ENCODE measurements around the gene PACSIN2. TPM values are rescaled to one million over a fixed set of nuclear protein-coding genes. Genes with fewer than 3 reads are reported as not detected.

Gene PACSIN2
- total RNA-seq, 3 donors from 2014 or later = 24.5 to 30.2 (median 28.1) TPM

DNA sequence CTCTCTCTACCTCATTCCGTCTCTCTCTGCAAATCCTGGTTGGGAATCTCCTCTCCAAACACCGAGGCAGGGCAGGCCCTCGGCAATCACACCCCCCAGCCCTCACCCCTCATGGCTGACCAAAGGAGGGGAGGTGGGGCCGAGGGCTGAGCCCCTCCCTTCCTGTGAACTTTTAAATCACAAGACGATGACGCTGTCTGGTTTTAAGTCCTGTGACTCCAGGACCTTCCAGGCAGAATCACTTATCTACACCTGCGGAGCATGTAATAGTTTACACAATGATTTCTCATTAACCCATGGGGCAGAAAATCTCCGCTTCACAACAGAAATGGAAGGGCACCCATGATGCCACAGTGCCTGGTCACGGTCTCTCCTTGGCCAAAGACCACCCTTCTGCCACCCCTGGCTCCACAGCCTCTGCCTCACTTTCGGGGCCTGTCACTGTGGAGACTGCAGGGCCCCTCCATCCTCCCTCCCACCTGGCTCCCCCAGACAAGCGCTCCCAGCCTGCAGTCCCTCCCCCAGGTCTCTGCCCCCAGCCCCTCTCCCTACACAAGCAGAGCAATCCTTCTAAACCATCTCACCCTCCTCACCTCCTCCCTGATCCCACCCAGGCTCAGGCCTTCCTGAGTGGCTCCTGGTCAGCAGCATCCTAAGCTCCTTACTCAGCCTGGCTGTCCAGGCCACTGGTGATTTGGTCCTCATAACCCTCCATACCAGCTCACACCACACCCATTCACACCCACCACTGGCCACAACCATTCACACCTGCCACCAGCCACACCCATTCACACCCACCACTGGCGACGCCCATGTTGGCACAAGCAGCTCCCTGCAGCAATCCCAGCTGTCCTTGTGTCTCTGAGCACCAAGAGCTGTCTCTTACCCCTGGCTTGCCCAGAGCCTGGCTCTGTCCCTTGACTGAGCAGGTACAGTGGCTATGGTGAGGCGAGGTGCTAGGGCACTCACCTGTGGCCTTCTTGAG, 127.1 kb downstream of the PACSIN2 start:
- ATAC-seq (no peak), DNase-seq (no peak)
- H3K36me3 Mint-ChIP-seq (ENCODE audit: insufficient read depth) = peaks cover 21% of the 10 kb centered on the region
- no peaks in the 10 kb centered on the region for H3K9me3 Mint-ChIP-seq
- H3K4me1 Mint-ChIP-seq (ENCODE audit: low read depth) = peaks cover 13% of the 10 kb centered on the region
- H3K4me3 Mint-ChIP-seq = no peak overlapping the region
- H3K27me3 Mint-ChIP-seq (ENCODE audit: low read depth) = no peaks in the 10 kb centered on the region

DNA sequence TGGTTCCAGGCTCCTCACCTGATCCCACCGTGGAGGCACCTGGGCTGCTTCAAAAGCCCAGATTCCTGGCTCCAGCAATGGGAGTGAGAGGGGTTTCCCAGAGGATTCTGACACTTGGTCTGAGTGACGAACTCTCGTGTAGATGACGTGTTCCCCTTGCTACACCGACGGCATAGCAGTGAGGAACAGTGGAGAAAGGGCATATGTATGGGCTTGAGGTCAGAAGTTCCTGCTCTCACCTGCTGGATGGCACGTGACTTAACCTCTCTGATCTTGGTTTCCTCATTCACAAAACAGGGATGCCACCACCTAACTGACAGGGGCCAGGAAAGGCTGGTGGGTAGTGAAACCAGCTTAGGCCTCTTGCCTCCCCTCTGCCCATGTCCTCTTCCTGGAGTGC, 127.8 kb downstream of the PACSIN2 start:
- no peaks in the 10 kb centered on the region for H3K27me3 Mint-ChIP-seq (ENCODE audit: low read depth)
- H3K4me3 Mint-ChIP-seq = no peak overlapping the region
- H3K4me1 Mint-ChIP-seq (ENCODE audit: low read depth) = peaks cover 13% of the 10 kb centered on the region
- H3K9me3 Mint-ChIP-seq = no peaks in the 10 kb centered on the region
- H3K36me3 Mint-ChIP-seq (ENCODE audit: insufficient read depth) = peaks cover 21% of the 10 kb centered on the region
- no peak for ATAC-seq
- no peak for DNase-seq

DNA sequence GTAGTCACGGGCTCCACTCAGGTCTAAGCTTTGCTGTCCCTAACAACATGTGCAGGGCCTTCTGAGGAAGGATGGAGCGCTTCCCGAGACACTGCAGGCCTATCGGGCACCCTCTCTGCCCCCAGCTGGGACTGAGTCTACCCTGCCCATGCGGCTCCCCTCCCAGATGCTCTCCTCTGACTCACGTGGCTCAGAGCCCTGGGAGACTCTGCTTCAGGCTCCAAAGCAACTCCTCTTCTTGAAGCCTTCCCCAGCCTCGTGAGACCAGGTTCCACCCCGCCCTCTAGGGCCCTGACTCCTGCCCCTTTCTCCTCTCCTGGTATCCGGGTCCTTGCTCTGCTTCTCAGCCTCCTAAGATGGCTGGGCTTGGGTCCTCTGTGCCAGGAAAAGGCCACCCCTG, 129.5 kb downstream of the PACSIN2 start:
- no peaks in the 10 kb centered on the region for H3K27me3 Mint-ChIP-seq (ENCODE audit: low read depth)
- H3K36me3 Mint-ChIP-seq (ENCODE audit: insufficient read depth) = peaks cover 21% of the 10 kb centered on the region
- no peak overlapping the region for H3K4me3 Mint-ChIP-seq
- DNase-seq (no peak), ATAC-seq (no peak)
- H3K9me3 Mint-ChIP-seq = no peaks in the 10 kb centered on the region
- peaks cover 13% of the 10 kb centered on the region for H3K4me1 Mint-ChIP-seq (ENCODE audit: low read depth)

DNA sequence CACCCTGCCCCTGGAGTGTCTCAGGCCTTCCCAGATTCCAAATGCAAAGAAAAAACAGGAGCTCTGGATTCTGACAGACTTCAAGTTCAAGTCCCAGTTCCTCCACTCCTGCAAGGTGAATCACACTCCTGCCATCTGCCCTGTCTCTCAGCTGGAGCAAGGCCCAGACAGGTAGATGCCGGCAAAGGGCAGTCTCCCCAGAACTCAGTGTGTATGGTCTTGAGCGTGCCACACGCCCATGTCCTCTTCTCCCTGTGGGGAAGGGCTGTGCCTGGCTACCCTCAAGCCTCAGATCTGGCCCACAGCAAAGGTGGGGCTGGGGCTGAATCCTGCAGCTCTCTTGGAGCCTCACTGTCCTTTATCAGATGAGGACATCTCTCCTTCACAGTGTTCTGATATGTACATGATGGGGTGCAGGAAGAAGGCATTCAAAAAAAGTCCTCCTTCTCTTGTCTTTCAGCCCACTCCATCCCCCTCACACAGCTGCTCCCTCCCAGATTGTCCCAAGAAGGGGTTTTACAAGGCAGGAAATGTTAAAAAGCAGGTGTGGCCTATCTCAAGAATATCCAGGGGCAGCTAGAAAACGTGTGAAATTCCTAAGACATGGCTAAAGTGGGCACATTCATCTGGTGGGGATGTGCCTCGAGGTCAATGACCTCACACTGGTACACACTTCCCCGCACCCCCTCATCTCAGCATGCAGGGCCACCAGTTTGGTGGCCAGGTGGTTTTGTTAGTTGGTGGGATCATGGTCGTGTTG, 130.2 kb downstream of the PACSIN2 start:
- H3K9me3 Mint-ChIP-seq = no peaks in the 10 kb centered on the region
- H3K36me3 Mint-ChIP-seq (ENCODE audit: insufficient read depth) = peaks cover 25% of the 10 kb centered on the region
- H3K27me3 Mint-ChIP-seq (ENCODE audit: low read depth) = no peaks in the 10 kb centered on the region
- DNase-seq = no peak
- no peak overlapping the region for H3K4me3 Mint-ChIP-seq
- peaks cover 13% of the 10 kb centered on the region for H3K4me1 Mint-ChIP-seq (ENCODE audit: low read depth)
- no peak for ATAC-seq

DNA sequence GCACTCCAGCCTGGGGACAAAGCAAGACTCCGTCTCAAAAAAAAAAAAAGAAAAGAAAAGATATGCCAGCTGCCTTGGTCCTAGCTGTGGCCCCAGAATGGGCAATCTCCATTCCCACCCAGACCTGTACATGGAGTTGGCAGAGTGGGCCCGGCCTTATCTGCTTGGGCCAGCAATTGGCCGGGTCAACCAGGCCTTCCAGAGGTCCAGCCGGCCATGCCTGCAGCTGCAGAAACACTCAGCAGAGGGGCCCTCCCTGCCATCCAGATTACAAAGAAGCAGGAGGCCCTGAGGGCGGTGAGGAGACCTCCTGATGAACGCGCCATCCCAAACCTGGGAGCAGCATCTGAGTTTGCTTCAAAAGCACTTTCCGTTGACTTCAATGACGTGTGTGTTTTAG, 131.0 kb downstream of the PACSIN2 start:
- peaks cover 19% of the 10 kb centered on the region for H3K36me3 Mint-ChIP-seq (ENCODE audit: insufficient read depth)
- H3K9me3 Mint-ChIP-seq = no peaks in the 10 kb centered on the region
- peaks cover 6% of the 10 kb centered on the region for H3K4me1 Mint-ChIP-seq (ENCODE audit: low read depth)
- no peak overlapping the region for H3K4me3 Mint-ChIP-seq
- no peak for ATAC-seq
- H3K27me3 Mint-ChIP-seq (ENCODE audit: low read depth) = no peaks in the 10 kb centered on the region
- no peak for DNase-seq

DNA sequence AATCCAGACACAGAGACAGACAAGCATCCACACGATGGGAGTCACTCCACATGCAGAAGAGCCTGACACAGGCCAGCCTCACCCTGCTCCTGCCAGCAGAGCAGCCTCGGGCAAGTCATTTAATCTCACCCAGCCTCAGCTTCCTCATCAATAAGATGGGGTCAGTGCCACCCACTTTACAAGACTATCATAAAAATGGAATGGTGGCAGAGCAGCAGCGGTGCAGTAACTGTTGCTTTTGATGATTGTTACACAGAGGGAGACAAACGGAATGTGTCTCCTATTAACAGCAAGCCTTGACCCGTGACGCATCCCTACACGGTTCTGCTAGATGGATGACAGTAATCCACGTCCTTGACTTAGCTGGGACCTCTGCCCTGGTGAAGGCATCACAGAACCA, 131.8 kb downstream of the PACSIN2 start:
- H3K27me3 Mint-ChIP-seq (ENCODE audit: low read depth) = no peaks in the 10 kb centered on the region
- ATAC-seq (no peak), DNase-seq (no peak)
- H3K4me1 Mint-ChIP-seq (ENCODE audit: low read depth) = peaks cover 2% of the 10 kb centered on the region
- H3K4me3 Mint-ChIP-seq = no peak overlapping the region
- H3K36me3 Mint-ChIP-seq (ENCODE audit: insufficient read depth) = peaks cover 12% of the 10 kb centered on the region
- H3K9me3 Mint-ChIP-seq = no peaks in the 10 kb centered on the region

DNA sequence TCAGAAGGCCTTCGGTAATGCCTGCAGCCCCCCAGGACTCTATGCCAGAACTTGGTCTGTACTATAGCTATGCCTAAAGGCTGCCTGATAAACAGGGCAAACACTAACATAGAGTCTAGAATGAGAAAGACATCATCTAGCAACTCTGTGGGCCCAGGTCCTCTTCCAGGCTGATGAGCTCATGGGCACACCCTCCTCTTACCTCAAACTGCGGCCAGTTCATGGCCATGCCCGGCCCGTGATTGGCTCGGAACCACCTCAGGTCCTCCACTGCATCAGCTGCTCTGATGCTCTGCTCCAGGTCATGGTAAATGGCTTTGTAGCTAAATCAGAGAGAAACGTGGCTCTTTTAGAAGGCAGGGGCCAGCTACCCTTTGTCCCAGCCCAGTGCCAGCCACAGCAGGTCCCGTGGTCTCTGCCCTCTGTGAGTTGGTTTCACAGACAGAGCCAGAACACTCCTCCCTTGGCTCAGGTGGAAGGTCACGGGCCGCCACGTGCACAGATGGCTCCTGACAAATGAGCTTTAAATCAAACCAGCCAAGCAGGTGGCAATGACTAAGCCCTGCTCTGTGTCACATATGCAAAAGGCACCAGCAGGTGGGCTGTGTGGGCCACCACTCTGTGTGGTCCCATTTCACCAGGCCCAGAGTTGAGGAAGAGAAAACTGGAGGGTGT, 132.8 kb downstream of the PACSIN2 start:
- ATAC-seq (peak in 1 of 2 donors; percentile 41), DNase-seq (no peak)
- no peaks in the 10 kb centered on the region for H3K9me3 Mint-ChIP-seq
- no peaks in the 10 kb centered on the region for H3K27me3 Mint-ChIP-seq (ENCODE audit: low read depth)
- no peak overlapping the region for H3K4me3 Mint-ChIP-seq
- no peaks in the 10 kb centered on the region for H3K4me1 Mint-ChIP-seq (ENCODE audit: low read depth)
- H3K36me3 Mint-ChIP-seq (ENCODE audit: insufficient read depth) = peaks cover 10% of the 10 kb centered on the region

DNA sequence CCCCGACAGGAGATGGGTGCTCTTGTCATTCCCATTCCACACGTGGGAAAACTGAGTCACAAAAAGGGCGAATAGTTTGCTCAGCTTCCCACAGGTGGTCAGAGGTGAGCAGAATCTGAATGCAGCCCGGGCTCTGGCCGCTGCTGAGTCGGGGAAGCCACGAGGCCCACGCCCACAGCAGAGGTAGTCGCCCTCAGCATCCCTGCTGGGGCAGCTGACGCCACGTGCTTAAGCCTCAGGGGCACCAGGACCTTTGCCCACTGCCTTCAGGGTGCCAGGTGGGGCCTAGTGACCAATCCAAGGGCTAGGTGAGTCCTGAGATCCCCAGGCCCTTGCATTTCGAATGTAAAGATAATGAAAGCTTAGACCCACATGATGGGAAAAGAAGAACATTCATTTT, 133.7 kb downstream of the PACSIN2 start:
- Mint-ChIP-seq H3K36me3 (ENCODE audit: insufficient read depth) (peaks cover 14% of the 10 kb centered on the region), H3K9me3 (no peaks in the 10 kb centered on the region), H3K4me3 (no peak overlapping the region), H3K27me3 (ENCODE audit: low read depth) (no peaks in the 10 kb centered on the region), H3K4me1 (ENCODE audit: low read depth) (no peaks in the 10 kb centered on the region)
- ATAC-seq = no peak
- no peak for DNase-seq

DNA sequence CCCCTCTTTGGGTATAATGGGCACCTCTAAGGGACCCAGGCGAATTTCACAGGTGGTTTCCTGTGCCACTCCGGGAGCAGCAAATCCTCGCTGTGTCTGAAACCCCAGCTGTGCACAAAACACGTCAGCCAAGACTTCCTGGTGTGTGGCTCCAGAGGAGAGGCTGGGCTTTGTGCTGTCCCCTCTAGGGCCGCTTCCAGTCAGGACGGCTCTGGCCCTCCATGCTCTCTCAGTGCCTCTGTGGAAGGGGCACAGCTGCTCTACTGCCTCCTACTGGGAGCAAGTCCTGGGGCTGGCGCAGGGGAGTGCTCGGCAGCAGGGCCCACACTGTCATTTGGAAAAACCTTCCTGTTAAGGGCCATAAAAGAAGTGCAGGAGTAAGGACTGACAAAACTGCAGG, 134.1 kb downstream of the PACSIN2 start:
- DNase-seq (no peak), ATAC-seq (no peak)
- H3K36me3 Mint-ChIP-seq (ENCODE audit: insufficient read depth) = peaks cover 15% of the 10 kb centered on the region
- no peaks in the 10 kb centered on the region for H3K27me3 Mint-ChIP-seq (ENCODE audit: low read depth)
- H3K4me1 Mint-ChIP-seq (ENCODE audit: low read depth) = no peaks in the 10 kb centered on the region
- H3K9me3 Mint-ChIP-seq = no peaks in the 10 kb centered on the region
- H3K4me3 Mint-ChIP-seq = no peak overlapping the region

DNA sequence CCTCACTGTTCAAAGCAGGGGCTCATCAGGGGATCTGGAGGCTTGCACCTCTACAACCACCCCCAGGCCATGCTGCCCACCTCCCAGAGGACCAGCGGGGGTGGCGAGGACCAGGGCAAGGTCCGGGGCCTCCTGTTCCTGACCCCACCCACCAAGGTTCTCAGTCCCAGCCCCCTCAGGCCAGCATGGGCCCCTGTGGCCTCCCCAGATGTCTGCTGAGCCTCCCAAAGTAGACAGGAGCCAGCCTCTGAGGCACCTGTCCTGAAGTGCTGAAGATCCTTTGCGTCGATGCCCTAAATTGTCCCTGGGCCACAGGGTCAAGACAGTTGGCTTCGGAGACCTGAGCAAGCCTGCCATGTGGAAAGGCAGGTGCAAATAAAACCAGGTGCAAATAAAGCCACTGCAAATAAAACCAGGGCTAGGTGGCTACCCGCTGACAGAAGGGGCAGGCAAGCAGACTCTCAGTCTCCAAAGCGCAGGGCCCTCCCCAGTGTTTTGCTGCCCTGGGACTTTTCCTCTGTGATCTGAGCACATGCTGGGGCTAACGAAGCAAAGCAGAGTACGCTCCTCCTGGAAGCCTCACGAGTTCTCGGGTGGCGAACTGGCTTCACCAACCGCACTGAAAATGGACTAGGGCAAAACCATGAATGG, 135.5 kb downstream of the PACSIN2 start:
- Mint-ChIP-seq H3K9me3 (no peaks in the 10 kb centered on the region), H3K36me3 (ENCODE audit: insufficient read depth) (peaks cover 15% of the 10 kb centered on the region), H3K27me3 (ENCODE audit: low read depth) (no peaks in the 10 kb centered on the region), H3K4me1 (ENCODE audit: low read depth) (no peaks in the 10 kb centered on the region), H3K4me3 (no peak overlapping the region)
- DNase-seq (no peak), ATAC-seq (no peak)

DNA sequence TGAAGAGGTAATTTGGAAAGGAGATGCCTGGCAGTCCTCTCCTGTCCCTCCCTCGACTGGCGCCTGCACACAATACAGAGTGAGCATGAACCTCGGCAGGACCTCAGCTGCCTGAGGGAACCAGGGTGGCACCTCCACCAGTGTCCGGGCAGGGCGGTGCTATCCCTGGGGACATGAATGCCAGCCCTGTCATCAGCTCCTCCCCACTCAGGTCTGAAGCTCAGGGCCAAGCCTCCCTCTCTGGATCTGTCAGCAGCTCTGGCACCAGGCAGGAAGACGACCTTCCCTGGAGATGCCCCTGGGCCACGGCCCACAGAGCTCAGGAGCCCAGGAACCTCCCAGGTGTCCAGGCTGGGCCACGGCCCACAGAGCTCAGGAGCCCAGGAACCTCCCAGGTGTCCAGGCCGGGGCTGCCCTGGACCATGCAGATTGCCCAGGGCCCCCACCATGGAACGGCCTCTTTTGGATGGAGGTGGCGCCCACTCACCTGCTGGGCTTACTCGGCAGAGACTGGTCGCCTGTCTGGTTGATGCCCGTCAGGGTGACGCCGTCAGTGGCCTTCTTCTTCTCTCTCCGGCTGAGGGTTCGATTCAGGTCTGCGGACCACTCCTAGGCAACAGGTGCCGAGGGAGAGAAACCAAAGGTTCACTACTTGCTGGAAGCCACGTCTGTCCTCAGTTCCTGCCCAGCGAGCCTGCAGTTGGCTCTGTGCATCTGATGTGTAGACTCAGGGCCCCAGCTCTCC, 136.2 kb downstream of the PACSIN2 start:
- H3K4me1 Mint-ChIP-seq (ENCODE audit: low read depth) = no peaks in the 10 kb centered on the region
- ATAC-seq (no peak), DNase-seq (no peak)
- H3K9me3 Mint-ChIP-seq = no peaks in the 10 kb centered on the region
- peaks cover 15% of the 10 kb centered on the region for H3K36me3 Mint-ChIP-seq (ENCODE audit: insufficient read depth)
- no peaks in the 10 kb centered on the region for H3K27me3 Mint-ChIP-seq (ENCODE audit: low read depth)
- no peak overlapping the region for H3K4me3 Mint-ChIP-seq

DNA sequence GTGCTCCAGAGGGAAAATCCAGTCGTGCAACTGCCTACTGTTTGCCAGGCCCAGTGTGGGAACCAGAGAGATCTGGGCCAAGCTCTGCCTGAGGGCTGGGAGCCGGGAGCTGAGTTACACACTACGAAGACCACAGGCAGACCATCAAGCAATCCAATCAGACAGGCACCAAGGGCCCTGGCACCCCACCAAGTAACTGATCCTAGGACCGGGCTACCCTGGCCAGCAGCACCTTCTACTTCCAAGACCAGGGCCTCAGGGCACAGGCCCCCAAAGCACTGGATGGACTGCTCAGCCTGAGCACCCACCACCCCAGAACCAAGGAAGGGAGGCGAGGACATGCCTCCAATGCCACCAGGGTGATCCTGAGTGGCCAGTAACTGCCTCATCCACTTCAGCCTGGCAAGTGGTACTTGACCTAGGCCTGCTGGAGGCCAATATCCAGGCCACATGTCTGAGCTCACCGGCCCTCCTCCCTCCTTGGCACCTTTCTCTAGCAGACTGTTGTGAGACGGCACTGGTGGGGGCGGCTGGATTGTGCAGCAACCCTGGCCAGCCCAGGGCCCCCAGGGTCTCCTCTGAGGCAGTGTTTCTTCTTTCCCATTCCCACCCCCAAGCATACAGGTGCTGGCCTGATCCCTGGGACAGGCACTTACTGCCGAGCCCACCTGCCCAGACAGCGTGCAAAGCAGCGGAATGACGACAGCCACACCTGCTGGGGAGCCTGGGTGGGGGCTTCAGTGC, 137.2 kb downstream of the PACSIN2 start:
- DNase-seq (no peak), ATAC-seq (no peak)
- H3K4me3 Mint-ChIP-seq = no peak overlapping the region
- no peaks in the 10 kb centered on the region for H3K27me3 Mint-ChIP-seq (ENCODE audit: low read depth)
- no peaks in the 10 kb centered on the region for H3K4me1 Mint-ChIP-seq (ENCODE audit: low read depth)
- H3K36me3 Mint-ChIP-seq (ENCODE audit: insufficient read depth) = peaks cover 10% of the 10 kb centered on the region
- H3K9me3 Mint-ChIP-seq = no peaks in the 10 kb centered on the region

DNA sequence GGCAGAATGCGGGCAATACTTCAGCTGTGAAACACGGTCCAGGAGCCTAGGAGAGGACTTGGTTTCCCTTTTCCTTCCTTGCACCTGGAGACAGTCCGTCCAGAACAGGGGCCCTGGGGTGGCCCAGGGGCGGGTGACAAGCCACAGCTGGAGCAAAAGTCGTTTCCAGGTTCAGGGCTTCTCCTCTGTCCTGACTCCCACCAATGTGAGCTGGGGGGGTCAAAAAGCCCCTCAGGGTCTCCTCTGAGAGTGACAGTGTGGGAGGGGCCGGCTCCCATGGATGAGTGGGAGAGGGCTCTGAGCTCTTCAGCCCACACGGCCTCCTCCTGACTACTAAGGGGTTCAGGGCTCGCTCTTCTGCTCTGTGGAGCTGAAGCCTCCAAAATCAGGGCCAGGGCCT, 137.8 kb downstream of the PACSIN2 start:
- no peaks in the 10 kb centered on the region for H3K9me3 Mint-ChIP-seq

More for the DNA sequence above, 137.8 kb downstream of the PACSIN2 start:
- Mint-ChIP-seq H3K27me3 (ENCODE audit: low read depth) (no peaks in the 10 kb centered on the region), H3K36me3 (ENCODE audit: insufficient read depth) (peaks cover 10% of the 10 kb centered on the region), H3K4me1 (ENCODE audit: low read depth) (no peaks in the 10 kb centered on the region), H3K4me3 (no peak overlapping the region)
- no peak for ATAC-seq
- DNase-seq = no peak

All from activated T-cell treated with anti-CD3 and anti-CD28 coated beads, Interleukin-2, amount 50 U/mL, for 4 hours (primary cell).